PFSK-1 (cell line): ENCODE results near the gene CLASP1.

Experiments used
- FOXP2 ChIP-seq: optimal IDR thresholded peaks from 2 replicates; pipeline ENCODE3; 2011; ENCODE audit warnings: borderline replicate concordance, control low read depth, inconsistent platforms; ENCODE audit not compliant: insufficient read depth; ENCODE audit errors: extremely low read length, extremely low read depth
- POLR2AphosphoS5 ChIP-seq: IDR thresholded peaks from 2 replicates; pipeline ENCODE4 v1.6.1; 2012; ENCODE audit warnings: low read depth, mild to moderate bottlenecking, control low read depth, low read length, moderate library complexity
- SIN3A ChIP-seq: IDR thresholded peaks from 2 replicates; pipeline ENCODE4 v1.6.1; 2012; ENCODE audit warnings: mild to moderate bottlenecking, low read length, moderate library complexity, borderline replicate concordance; ENCODE audit not compliant: insufficient read depth
- TAF1 ChIP-seq: IDR thresholded peaks from 2 replicates; pipeline ENCODE4 v1.6.1; 2012; ENCODE audit warnings: low read length, control low read depth, borderline replicate concordance; ENCODE audit not compliant: insufficient read depth
- TF ChIP-seq, protein P1 (sequence below), 2 experiments: IDR thresholded peaks; 2 replicates each; pipeline versions ENCODE4 v1.6.1 to v1.8.0; 2011 to 2012; ENCODE audit warnings: low read depth in 2 of 2, low read length in 2 of 2, control low read depth in 1 of 2, inconsistent platforms in 1 of 2, mild to moderate bottlenecking in 1 of 2, moderate library complexity in 1 of 2; ENCODE audit not compliant: insufficient read depth in 1 of 2

CLASP1 gene

DNA sequence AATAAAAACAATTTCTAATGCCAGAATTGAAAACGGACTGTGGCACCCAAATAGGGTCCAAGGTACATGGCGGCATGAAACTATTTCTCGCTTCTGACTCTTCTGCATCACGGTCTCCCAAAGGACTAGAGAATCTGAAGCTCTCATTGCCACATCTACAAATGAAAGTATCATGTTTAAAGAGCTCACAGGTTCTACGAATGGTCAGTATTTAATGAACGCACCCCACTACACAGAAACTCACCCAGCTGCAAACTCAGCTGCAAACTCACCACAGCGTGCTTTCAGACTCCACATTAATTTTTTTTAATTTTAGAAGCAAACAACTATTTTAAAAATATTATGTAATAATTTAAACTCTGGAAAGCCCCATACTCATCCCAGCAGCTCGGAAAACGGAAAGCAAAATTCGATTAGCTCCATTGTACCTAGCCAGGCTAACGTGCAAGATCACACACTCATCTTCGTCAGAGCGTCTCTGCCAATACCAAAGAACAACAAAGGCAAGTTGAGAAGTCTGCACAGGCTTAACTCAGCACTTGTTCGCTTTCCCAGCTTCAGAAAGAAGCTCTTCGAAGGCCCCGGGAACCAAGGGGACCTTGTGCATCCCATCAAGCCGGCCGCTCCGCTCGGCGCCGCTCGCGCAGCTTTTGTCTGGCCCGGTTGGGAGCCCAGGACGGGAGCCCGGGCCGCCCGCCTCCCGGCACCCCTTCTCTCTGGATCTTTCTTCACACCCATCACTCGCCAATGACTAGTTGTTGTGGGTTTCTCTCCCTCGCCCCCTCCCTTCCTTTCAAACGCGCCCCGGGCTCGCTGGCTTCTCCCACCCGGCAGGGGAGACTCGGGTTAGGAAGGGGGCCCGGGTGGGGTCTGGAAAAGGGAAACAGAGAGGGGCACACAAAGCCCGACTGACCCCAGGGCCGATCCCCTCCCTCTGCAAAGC lies 785 bp downstream of the CLASP1 start:
- TF ChIP-seq TAF1, result no peak
- TF ChIP-seq, protein P1, sequence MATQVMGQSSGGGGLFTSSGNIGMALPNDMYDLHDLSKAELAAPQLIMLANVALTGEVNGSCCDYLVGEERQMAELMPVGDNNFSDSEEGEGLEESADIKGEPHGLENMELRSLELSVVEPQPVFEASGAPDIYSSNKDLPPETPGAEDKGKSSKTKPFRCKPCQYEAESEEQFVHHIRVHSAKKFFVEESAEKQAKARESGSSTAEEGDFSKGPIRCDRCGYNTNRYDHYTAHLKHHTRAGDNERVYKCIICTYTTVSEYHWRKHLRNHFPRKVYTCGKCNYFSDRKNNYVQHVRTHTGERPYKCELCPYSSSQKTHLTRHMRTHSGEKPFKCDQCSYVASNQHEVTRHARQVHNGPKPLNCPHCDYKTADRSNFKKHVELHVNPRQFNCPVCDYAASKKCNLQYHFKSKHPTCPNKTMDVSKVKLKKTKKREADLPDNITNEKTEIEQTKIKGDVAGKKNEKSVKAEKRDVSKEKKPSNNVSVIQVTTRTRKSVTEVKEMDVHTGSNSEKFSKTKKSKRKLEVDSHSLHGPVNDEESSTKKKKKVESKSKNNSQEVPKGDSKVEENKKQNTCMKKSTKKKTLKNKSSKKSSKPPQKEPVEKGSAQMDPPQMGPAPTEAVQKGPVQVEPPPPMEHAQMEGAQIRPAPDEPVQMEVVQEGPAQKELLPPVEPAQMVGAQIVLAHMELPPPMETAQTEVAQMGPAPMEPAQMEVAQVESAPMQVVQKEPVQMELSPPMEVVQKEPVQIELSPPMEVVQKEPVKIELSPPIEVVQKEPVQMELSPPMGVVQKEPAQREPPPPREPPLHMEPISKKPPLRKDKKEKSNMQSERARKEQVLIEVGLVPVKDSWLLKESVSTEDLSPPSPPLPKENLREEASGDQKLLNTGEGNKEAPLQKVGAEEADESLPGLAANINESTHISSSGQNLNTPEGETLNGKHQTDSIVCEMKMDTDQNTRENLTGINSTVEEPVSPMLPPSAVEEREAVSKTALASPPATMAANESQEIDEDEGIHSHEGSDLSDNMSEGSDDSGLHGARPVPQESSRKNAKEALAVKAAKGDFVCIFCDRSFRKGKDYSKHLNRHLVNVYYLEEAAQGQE (IDR thresholded peaks at IDR 0.05; ENCODE audit: insufficient read depth in 1 of 2, low read depth in 2 of 2, low read length in 2 of 2), result no peak
- TF ChIP-seq POLR2AphosphoS5, result no peak
- no peak for TF ChIP-seq FOXP2
- no peak for TF ChIP-seq SIN3A

DNA sequence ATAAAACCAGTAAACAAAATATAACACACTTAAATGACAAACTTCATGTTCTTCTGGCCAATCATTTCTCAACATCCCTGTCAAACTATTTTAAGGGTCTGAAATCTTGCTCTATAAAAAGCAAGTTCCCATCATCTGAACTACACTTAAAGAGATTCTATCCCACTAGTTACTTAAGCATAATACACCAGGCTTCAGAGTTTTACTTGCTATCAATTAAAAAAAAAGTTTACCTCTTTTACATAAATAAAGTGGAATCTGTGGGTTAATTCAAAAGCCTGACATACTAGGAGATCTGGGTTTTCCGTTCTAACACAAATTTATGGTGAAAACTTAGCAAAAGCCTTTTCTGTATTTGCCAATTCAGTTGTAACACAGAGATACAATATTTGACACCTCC lies 1.9 kb downstream of the CLASP1 start:
- TF ChIP-seq, protein P1 (IDR thresholded peaks at IDR 0.05; ENCODE audit: insufficient read depth in 1 of 2, low read depth in 2 of 2, low read length in 2 of 2), result no peak
- TF ChIP-seq POLR2AphosphoS5 (no peak), SIN3A (no peak), TAF1 (no peak), FOXP2 (no peak)

DNA sequence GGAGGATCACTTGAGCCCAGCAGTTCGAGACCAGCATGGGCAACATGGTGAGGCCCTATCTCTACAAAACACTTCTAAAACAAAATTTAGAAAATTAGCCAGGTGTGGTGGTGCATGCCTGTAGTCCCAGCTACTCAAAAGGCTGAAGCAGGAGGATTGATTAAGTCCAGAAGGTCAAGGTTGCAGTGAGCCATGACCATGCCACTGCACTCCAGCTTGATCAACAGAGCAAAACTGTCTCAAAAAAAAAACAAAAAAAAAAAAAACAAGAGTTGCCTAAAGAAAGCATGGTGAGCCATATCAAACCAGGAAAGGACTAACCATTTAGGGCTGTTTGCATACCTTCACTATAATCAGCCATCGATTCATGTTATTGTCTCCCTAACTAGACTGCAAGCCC lies 4.5 kb downstream of the CLASP1 start:
- TF ChIP-seq, protein P1 (IDR thresholded peaks at IDR 0.05; ENCODE audit: insufficient read depth in 1 of 2, low read depth in 2 of 2, low read length in 2 of 2), result no peak
- TF ChIP-seq SIN3A (no peak), TAF1 (no peak), FOXP2 (no peak), POLR2AphosphoS5 (no peak)

DNA sequence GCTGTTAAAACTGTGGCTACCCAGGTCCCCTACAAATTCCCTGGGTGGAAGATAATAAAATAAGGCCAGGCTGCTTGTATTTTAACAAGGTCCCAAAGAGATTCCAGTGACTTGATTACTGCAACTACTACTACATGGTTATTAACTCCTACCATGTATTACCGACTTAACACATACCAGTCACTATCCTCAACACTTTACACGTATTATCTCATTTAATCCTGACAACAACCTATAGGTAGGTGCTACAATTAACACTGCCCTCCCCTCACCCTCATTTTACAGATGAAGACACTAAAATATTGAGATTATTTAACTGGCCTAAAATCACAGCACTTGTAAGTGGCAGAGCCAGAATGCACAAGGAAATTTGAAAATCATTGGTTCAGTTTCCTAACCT lies 5.4 kb downstream of the CLASP1 start:
- TF ChIP-seq POLR2AphosphoS5 (no peak), TAF1 (no peak), SIN3A (no peak), FOXP2 (no peak)
- TF ChIP-seq, protein P1 (IDR thresholded peaks at IDR 0.05; ENCODE audit: insufficient read depth in 1 of 2, low read depth in 2 of 2, low read length in 2 of 2), result no peak
